Activated CD4-positive, alpha-beta T cell treated with anti-CD3 and anti-CD28 coated beads for 1 hour (primary cell): ENCODE data around the gene LAMC3.
"Not testable (repeated sequence)": the region's sequence is repeated elsewhere in the genome, so short reads cannot be mapped to it uniquely, and the experiment has no call there.

Experiments
- DNase-seq: peaks from one replicate; pipeline ENCODE4 v3.0.0-alpha.2; 2020

The LAMC3 gene

GRCh38 chr9:131101207-131101964 is 92.4 kb downstream of the LAMC3 start:
- DNase-seq, result no peak

GRCh38 chr9:131103024-131103423 is 94.0 kb downstream of the LAMC3 start:
- no peak for DNase-seq

GRCh38 chr9:131103535-131103934 is 94.6 kb downstream of the LAMC3 start:
- DNase-seq, result no peak

- no peak for DNase-seq
Observed at GRCh38 chr9:131104016-131104740, 95.2 kb downstream of the LAMC3 start.

GRCh38 chr9:131105952-131106351 is 97.0 kb downstream of the LAMC3 start:
- DNase-seq, result no peak

GRCh38 chr9:131107760-131108159 is 98.8 kb downstream of the LAMC3 start:
- no peak for DNase-seq

GRCh38 chr9:131111186-131111853 is 102.3 kb downstream of the LAMC3 start:
- DNase-seq, result no peak

GRCh38 chr9:131111854-131112311 is 102.9 kb downstream of the LAMC3 start:
- no peak for DNase-seq

- DNase-seq, result no peak
Observed at GRCh38 chr9:131112374-131113154, 103.6 kb downstream of the LAMC3 start.

- DNase-seq, result no peak
Observed at GRCh38 chr9:131113655-131114054, 104.7 kb downstream of the LAMC3 start.

- no peak for DNase-seq
Observed at GRCh38 chr9:131114084-131114535, 105.1 kb downstream of the LAMC3 start.

GRCh38 chr9:131115360-131115742 is 106.4 kb downstream of the LAMC3 start:
- not testable (repeated sequence) for DNase-seq

- no peak for DNase-seq
Observed at GRCh38 chr9:131116281-131117120, 107.5 kb downstream of the LAMC3 start.

GRCh38 chr9:131117121-131117761 is 108.3 kb downstream of the LAMC3 start:
- DNase-seq, result no peak

- DNase-seq, result no peak
Observed at GRCh38 chr9:131117762-131118145, 108.8 kb downstream of the LAMC3 start.

- DNase-seq, result no peak
Observed at GRCh38 chr9:131119600-131119999, 110.6 kb downstream of the LAMC3 start.

- no peak for DNase-seq
Observed at GRCh38 chr9:131120620-131121228, 111.8 kb downstream of the LAMC3 start.

- DNase-seq, result no peak
Observed at GRCh38 chr9:131121346-131121745, 112.4 kb downstream of the LAMC3 start.

- DNase-seq, result no peak
Observed at GRCh38 chr9:131122158-131122557, 113.2 kb downstream of the LAMC3 start.

GRCh38 chr9:131125038-131125287 is 116.0 kb downstream of the LAMC3 start:
- no peak for DNase-seq
